ENCODE results near the gene RAD23B.
A peak's percentile ranks its signal among the peaks of the same experiment; 100 is the strongest.

The RAD23B gene
- long read RNA-seq, full-length matches to known transcripts, result 28 of 32 reads
- long read RNA-seq, partial matches to known transcripts, result 0 of 32 reads
- long read RNA-seq, other reads (novel, unspliced or antisense), result 4 of 32 reads

DNA sequence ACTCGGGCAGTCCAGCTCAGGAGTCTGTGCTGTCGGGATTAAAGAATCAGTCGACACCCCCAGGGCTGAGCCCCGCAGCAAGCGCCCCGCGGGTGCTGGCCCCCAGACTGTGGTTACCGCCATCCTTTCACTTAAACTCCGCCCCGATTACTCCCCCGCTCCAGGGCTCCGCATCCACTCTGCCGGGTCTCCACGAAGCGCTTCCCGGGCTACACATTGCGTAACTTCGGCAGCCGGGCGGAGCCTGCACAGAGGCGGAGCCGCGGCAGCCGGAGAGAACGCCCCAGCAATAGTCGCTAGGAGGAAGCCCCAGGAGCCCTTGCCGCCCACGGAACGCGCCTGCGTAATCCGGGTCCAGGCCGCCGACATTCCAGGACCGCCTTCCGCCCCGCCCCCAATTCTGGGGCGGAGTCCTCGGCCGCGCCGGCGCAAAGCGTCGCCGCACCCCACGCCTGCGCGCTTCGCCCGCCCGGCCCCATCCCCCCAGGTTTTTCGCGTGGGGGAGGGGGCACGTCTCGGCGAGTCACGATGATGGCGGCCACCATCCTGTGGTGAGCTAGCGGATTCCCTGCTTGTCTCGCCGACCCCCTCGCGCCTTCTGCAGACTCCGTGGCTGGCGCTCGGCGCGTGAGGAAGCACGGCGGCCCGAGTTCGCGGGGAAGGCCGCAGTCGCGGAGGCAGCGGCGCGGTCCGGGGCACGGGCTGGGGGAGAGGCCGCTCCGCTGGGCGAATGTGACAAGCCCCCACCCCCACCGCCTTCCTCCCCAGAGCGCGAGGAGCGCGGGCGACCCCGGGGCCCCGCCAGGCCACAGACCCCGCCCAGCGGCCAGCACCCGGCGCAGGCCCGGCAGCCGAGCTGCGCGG, at the start of gene RAD23B:
Gene RAD23B, plus strand, starts transcription at position 521 of the 864 bp plus-strand sequence. CDS start 351 bp downstream, outside the sequence.
- no peaks in the 10 kb centered on the region for H3K27me3 ChIP-seq (ENCODE audit: insufficient read depth, poor library complexity, severe bottlenecking)
- H3K27ac ChIP-seq (replicated peaks), result peak within 1 kb of the TSS; percentile 95
- TF ChIP-seq, protein P1, sequence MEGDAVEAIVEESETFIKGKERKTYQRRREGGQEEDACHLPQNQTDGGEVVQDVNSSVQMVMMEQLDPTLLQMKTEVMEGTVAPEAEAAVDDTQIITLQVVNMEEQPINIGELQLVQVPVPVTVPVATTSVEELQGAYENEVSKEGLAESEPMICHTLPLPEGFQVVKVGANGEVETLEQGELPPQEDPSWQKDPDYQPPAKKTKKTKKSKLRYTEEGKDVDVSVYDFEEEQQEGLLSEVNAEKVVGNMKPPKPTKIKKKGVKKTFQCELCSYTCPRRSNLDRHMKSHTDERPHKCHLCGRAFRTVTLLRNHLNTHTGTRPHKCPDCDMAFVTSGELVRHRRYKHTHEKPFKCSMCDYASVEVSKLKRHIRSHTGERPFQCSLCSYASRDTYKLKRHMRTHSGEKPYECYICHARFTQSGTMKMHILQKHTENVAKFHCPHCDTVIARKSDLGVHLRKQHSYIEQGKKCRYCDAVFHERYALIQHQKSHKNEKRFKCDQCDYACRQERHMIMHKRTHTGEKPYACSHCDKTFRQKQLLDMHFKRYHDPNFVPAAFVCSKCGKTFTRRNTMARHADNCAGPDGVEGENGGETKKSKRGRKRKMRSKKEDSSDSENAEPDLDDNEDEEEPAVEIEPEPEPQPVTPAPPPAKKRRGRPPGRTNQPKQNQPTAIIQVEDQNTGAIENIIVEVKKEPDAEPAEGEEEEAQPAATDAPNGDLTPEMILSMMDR (IDR thresholded peaks at IDR 0.05; ENCODE audit: insufficient read depth, low read length), result no peak
- no peak for TF ChIP-seq GABPA (IDR thresholded peaks at IDR 0.05; ENCODE audit: low read depth)
- peak; percentile 92 for TF ChIP-seq POLR2AphosphoS5 (IDR thresholded peaks at IDR 0.05; ENCODE audit: low read depth)
- TF ChIP-seq, protein P2, sequence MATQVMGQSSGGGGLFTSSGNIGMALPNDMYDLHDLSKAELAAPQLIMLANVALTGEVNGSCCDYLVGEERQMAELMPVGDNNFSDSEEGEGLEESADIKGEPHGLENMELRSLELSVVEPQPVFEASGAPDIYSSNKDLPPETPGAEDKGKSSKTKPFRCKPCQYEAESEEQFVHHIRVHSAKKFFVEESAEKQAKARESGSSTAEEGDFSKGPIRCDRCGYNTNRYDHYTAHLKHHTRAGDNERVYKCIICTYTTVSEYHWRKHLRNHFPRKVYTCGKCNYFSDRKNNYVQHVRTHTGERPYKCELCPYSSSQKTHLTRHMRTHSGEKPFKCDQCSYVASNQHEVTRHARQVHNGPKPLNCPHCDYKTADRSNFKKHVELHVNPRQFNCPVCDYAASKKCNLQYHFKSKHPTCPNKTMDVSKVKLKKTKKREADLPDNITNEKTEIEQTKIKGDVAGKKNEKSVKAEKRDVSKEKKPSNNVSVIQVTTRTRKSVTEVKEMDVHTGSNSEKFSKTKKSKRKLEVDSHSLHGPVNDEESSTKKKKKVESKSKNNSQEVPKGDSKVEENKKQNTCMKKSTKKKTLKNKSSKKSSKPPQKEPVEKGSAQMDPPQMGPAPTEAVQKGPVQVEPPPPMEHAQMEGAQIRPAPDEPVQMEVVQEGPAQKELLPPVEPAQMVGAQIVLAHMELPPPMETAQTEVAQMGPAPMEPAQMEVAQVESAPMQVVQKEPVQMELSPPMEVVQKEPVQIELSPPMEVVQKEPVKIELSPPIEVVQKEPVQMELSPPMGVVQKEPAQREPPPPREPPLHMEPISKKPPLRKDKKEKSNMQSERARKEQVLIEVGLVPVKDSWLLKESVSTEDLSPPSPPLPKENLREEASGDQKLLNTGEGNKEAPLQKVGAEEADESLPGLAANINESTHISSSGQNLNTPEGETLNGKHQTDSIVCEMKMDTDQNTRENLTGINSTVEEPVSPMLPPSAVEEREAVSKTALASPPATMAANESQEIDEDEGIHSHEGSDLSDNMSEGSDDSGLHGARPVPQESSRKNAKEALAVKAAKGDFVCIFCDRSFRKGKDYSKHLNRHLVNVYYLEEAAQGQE (IDR thresholded peaks at IDR 0.05; ENCODE audit: insufficient replicate concordance, low read depth), result peak; percentile 55
- TF ChIP-seq SPI1 (IDR thresholded peaks at IDR 0.05; ENCODE audit: borderline replicate concordance, low read depth), result peak; percentile 43; the same call in 1 of the 2 replicates
- DNase-seq (ENCODE audit: low read depth in 1 of 2, low spot score in 1 of 2), result peak; percentile 97 to 98
- H3K4me3 ChIP-seq (replicated peaks; ENCODE audit: insufficient read depth, low read length), result peak within 1 kb of the TSS; percentile 73

DNA sequence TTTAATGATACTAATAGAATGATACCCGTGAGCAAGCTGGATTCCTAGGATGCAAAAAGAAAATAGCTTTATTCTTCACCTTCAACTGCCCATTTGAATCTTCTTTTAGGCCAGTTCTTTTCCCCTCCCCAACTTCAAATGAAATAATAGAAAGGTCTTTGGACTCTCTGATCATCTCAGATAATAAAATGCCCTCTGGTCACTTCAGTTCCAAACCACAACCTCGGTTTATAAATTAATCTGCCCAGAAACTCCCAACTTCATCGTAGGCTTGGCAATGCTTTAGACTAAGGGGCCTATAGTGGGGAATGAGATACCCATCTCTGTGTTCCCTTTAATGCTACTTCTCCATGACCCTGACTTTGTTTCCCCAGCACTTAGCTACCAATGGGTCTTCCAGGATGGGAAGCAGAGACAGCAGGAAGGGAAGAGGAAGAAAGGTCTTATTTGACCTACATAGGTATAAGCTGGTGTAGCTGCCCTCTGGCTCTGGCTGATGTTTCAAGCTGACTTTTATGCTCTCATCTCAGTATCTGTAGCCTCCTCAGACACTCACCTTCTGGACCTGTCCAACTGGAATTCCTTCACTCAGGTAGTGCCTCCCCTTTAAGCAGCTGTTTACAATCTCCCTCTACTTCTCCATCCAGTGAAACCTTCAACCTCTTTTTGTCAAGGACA, 47.2 kb upstream of the RAD23B start:
- no peak overlapping the region for H3K4me3 ChIP-seq (replicated peaks; ENCODE audit: insufficient read depth, low read length)
- H3K27ac ChIP-seq (replicated peaks), result no peak overlapping the region
- DNase-seq (ENCODE audit: low read depth in 1 of 2, low spot score in 1 of 2), result no peak
- TF ChIP-seq, protein P2 (IDR thresholded peaks at IDR 0.05; ENCODE audit: insufficient replicate concordance, low read depth), result no peak
- TF ChIP-seq POLR2AphosphoS5 (IDR thresholded peaks at IDR 0.05; ENCODE audit: low read depth) (no peak), SPI1 (IDR thresholded peaks at IDR 0.05; ENCODE audit: borderline replicate concordance, low read depth) (no peak), GABPA (IDR thresholded peaks at IDR 0.05; ENCODE audit: low read depth) (no peak)
- TF ChIP-seq, protein P1 (IDR thresholded peaks at IDR 0.05; ENCODE audit: insufficient read depth, low read length), result no peak
- peaks cover 4% of the 10 kb centered on the region for H3K27me3 ChIP-seq (ENCODE audit: insufficient read depth, poor library complexity, severe bottlenecking)

DNA sequence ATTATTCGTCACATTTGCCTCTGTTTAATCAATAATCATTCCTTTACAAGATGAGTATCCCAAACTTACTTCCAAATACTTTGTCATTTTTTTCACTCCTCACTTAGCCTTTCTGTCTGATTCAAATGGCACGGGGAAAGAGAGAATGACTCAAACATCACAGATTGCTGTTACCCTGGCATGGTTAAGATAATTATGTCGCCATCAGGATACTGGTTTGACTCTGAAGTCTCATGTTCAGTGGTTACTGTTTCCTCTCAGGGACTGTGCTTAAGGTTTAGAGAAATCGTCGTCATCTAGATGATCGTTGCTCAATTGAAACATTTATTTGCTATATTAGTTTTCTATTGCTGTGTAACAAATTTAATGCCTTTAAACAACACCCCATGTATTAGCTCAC, 45.2 kb upstream of the RAD23B start:
- Histone ChIP-seq H3K4me3 (replicated peaks; ENCODE audit: insufficient read depth, low read length) (no peak overlapping the region), H3K27me3 (ENCODE audit: insufficient read depth, poor library complexity, severe bottlenecking) (peaks cover 4% of the 10 kb centered on the region), H3K27ac (replicated peaks) (no peak overlapping the region)
- DNase-seq (ENCODE audit: low read depth in 1 of 2, low spot score in 1 of 2), result no peak
- TF ChIP-seq SPI1 (IDR thresholded peaks at IDR 0.05; ENCODE audit: borderline replicate concordance, low read depth) (no peak), GABPA (IDR thresholded peaks at IDR 0.05; ENCODE audit: low read depth) (no peak), POLR2AphosphoS5 (IDR thresholded peaks at IDR 0.05; ENCODE audit: low read depth) (no peak)
- TF ChIP-seq, protein P1 (IDR thresholded peaks at IDR 0.05; ENCODE audit: insufficient read depth, low read length), result no peak
- TF ChIP-seq, protein P2 (IDR thresholded peaks at IDR 0.05; ENCODE audit: insufficient replicate concordance, low read depth), result no peak

All from HL-60 (cell line).